Jurkat, Clone E6-1 (cell line): Measurements from ENCODE around the gene SSR4.

Experiments used
- DNase-seq: peaks from one replicate; pipeline ENCODE4 v3.0.0-alpha.2; 2011; ENCODE audit warnings: low read depth, low spot score
- H3K4me3 ChIP-seq: 2 replicates; pipeline ENCODE4 v1.5.1; 2011; ENCODE audit warnings: mild to moderate bottlenecking, low read length, control low read depth, moderate library complexity

Gene SSR4

DNA sequence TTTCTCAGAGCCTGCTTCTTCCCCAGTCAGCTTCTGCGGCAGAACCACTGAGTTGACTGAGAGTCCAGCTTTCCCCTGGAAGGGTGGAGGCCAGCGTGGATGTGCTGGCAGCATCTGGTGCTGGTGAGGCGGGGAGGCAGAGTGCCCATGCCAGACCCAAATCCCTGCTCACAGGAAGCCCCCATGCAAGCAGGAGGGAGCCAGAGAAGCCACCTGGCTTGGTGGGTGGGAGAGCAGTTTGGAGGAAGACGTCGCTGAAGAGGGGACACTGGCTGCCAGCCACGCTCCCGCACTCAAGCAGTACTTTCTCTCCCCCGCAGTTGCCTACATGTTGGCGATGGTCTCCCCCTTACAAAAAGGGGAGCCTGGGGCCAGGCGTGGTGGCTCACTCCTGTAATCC lies 29.9 kb downstream of the SSR4 start:
- DNase-seq, result no peak
- no peak overlapping the region for H3K4me3 ChIP-seq

DNA sequence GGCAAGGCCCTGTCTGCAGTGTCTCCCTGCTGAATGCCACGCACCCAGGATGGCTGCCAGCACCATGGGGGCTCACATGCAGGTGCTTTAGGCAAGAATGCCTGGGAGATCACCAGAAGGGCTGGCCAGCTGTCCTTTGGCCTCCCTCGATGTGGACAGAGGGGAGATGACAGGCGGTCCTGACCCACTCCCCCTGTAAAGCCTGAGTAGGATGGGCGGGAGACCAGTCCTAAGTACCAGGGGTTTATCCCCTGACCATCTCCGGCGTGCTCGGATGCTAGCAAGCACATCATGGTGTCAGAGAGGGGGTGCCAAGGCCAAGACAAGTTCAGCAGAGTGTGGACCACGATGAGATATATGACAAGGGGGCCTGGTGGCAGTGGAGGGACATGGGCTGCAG lies 30.6 kb downstream of the SSR4 start:
- H3K4me3 ChIP-seq, result no peak overlapping the region
- DNase-seq, result no peak

DNA sequence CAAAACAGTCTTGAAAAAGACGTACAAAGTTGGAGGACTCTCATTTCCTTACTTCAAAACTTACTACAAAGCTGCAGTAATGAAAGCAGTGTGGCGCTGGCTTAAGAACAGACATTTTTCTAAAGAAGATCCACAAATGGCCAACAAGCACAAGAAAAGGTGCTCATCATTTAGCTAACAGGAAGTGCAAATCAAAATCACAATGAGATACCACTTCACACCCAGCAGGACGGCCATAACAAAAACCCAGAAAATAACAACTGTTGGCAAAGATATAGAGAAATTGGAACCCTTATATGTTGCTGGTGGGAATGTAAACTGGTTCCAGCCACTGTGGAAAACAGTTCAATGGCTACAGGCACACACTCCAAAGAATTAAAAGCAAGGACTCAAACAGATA lies 32.5 kb downstream of the SSR4 start:
- no peak for DNase-seq
- H3K4me3 ChIP-seq, result no peak overlapping the region

DNA sequence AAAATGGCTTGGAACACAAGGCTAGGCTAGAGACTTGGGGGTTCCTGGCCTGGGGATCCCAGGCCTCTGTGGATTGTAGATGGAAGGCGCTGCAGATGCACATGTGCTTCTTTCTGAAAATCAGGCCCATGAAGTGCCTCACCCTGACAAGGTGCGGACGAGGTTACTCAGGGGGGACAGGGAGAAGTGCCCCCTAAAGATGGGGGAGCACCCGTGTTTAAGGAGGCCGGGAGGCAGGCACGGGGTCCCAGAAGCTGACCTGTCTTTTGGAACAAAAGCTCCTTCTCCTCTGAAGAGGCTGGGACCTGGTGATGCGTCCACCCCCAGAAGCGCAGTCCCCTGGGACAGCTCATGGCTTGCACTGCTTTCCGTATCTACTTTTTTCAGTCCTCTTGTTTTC lies 33.4 kb downstream of the SSR4 start:
- DNase-seq, result no peak
- no peak overlapping the region for H3K4me3 ChIP-seq

DNA sequence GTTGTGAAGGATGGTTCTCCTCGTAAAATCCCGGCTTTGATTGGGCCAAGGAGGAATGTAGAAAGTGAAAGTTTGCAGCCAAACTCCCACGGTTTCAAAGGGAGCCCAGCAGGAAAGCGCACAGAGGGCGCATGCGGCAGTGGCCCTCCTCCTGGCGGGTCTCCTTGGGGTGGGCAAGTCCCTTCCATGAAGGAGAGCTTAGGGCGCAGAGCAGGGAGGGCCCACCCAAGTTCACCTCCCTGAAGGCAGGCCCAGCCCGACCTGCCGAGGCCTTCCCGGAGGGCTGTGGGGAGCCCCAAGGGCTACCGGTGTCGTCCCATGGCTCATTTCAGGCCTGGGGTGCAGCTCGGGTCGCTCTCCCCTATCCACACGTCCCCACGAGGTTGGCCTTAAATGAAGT lies 33.8 kb downstream of the SSR4 start:
- no peak for DNase-seq
- no peak overlapping the region for H3K4me3 ChIP-seq

DNA sequence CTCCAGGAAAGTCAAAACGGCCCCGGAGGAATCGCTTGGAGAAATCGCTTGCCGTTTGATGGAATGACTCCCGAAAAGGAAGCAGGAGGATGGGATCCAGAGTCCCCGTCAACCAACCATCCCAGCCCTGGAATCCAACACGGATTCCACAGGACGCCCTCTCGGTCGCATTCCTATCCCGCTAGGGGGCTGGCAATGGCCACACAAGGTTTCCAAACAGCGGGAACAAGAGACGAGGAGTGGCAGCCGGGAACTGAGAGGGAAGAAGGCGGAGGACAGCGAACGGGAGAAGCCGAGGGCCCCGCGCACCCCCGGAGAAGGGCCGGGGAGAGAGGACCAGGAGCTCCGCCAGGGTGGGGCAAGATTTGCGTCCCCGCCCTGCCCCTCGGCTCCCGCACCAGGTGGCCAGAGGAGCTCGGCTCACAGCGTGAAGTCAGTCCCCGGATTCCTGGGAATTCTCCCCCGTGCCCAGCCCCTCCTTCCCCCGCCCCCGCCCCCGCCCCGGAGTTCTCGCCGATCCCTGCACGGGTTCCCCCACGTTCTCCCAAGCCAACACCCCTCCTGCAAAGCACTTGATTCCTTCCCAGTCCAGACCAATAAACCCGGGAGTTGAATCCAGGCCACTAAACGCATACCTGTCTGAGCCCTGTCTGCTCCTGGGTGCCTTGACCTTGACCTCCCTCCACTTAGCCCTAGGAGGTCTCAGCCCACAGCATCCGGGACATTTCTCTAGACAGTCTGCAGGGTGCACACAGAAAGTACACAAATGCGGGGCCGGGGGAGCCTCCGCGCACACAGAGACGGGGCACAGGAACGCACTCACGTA lies 34.5 kb downstream of the SSR4 start:
- no peak for DNase-seq
- H3K4me3 ChIP-seq, result no peak overlapping the region

DNA sequence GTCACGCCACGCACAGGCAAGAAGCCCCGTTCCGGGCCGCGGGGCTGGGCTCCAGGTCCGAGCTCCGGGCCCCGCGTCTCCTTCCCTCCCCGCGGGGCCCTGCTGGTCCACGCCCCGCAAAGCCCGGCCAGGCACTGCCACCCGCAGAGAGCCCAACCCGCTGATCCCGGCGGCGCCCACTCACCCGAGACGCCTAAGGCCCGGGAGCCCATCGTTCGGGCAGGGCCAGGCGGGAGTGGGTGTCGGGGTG lies 35.0 kb downstream of the SSR4 start:
- no peak overlapping the region for H3K4me3 ChIP-seq
- DNase-seq, result no peak

DNA sequence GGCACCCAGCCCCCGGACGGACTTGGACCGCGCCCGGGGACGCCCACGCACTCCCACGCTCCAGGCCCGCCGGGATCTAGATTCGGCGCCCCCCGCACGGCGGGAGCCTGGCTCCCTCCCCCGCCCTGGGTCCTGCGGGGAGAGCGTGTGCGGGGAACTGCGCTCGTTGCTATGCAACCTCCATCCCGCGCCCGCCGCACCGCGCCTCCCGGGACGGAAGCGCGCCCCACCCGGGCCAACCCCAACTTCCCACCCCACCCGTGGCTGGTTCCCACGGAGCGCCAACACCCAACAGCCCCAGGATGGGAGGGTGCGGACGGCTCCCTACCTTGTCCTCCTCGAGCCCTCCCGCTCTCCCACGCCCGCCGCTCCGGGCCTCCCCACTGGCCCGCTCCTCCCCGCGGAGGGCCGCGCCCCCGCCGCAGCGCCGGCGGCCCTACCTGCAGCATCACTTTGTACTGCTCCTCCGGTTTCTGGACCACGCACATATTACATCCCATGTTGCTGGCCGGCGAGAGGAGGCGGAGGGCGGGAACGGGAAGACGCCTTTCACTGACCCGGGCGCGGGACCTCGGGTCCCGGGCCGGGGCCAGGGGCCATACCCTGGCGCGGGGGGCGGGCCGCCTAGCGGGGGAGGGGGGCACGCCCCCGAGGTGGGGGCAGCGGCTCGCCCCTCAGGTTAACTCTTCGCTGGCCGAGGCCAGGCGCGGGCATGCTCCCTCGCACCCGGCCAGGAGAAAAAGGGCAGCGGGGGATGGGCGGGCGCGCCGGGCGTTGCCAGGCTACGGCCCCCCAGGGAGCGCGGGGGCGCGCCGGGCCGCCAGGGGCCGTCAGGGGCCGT lies 35.6 kb downstream of the SSR4 start, which contains the start of gene PDZD4:
PDZD4 (minus strand) TSS at position 746 of the 841 bp plus-strand sequence; CDS start at position 500, 246 bp downstream.
- H3K4me3 ChIP-seq, result peak within 1 kb of the TSS; percentile 36
- DNase-seq, result no peak

DNA sequence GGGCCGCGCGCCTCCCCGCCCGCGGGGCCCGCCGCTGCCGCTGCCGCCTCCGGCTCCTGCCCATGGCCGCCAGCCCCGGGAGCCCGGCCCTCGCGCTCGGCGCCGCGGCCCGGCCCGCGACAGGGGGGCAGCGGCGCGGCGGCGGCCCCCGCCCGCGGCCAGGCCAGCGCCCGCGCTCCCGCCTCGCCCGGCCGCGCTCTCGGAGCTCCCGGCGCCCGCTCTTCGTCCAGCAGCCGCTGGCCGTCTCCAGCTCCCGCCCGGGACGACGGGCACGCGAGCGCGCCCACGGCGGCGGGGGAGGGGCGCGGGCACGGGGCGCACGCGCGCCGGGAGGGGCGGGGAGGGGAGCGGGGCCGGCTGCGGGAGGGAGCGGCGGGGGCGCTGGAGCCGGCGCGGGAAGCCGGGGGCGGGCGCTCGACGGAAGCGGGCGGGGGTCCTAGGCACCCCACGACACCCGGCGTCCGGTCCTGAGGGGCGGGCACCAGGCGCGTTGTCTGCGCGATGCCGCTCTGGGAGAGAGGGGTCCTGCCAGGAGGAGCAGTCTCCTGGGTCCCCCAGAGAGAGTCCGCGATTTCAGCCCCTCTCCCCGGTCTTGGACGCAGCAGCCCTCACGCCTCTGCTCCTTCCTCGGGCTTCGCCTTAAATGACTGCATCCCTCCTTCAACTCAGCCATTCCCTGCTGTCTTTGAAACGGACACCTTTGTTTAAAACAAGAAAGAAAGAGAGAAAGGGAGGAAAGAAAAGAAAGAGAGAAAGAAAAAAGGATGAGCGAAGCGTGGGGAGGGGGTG lies 36.4 kb downstream of the SSR4 start:
- no peak overlapping the region; the same call in 1 of the 2 replicates for H3K4me3 ChIP-seq
- no peak for DNase-seq

DNA sequence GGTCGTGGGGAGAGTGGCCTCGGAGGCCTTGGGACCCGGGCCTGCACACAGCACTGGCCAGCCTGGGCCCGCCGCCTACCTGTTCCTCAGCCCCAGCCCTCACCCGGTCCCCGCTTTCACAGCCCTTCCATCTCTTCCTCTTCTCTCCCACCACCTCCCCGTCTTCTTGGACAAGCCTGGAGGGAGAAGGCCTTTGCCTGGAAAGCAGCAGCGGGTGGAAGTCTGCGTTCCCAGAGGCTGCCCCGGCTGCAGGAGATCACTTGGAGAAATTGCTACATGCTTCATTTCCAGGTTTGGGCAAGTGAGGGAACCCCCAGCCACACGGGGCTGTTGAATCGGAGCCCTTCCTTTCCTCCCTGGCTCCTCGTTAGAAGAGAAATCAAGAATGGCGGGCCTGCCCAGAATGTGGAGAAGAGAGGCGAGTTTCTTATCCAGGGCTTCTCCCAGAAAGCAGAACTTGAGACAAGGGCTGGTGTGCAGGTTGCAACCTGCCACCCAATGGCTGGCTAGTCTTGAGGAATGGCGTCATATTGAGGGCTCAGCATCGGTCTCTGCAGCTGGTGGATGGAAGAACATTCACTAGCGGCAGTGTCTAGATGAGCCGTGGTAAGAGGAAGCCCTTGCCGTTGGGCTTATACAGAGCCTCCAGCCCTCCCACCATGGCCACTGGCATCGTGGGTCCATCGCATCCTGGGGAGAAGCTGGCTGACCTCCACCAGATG lies 37.1 kb downstream of the SSR4 start:
- no peak for DNase-seq

DNA sequence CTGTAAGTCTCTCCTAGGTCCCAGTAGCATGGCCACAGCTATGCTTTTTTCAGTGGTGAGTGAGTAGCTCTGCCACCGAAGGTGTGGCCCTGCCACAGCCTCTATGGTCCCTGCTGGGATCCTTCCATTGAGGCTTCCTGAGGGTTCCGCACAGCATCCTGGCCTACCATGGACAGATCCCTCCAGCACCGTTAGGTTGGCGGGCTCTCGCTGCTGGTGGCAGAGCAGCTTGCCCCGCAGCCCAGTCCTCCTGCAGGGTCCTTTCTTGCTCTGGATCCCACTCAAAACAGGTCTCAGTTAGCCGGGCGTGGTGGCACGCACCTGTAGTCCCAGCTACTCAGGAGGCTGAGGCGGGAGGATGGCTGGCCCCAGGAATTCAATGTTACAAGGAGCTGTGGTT lies 38.3 kb downstream of the SSR4 start:
- no peak for DNase-seq
- no peak overlapping the region for H3K4me3 ChIP-seq

More for the DNA sequence above, 37.1 kb downstream of the SSR4 start:
- H3K4me3 ChIP-seq, result no peak overlapping the region

DNA sequence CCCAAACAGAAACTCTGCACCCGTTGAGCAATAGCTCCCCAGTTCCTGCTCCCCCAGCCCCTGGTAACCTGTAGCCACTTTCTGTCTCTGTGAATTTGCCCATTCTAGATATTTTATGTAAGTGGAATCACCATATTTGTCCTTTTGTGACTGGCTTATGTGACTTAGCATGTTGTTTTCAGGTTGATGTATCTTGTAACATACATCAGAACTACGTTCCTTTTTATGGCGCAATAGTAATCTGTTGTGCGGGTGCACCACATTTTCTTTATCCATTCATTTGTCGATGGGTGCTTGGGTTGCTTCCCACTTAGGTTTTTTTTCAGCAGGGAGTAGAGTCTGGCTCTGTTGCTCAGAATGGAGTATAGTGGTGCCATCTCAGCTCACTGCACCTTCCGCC lies 42.5 kb downstream of the SSR4 start:
- no peak for DNase-seq

DNA sequence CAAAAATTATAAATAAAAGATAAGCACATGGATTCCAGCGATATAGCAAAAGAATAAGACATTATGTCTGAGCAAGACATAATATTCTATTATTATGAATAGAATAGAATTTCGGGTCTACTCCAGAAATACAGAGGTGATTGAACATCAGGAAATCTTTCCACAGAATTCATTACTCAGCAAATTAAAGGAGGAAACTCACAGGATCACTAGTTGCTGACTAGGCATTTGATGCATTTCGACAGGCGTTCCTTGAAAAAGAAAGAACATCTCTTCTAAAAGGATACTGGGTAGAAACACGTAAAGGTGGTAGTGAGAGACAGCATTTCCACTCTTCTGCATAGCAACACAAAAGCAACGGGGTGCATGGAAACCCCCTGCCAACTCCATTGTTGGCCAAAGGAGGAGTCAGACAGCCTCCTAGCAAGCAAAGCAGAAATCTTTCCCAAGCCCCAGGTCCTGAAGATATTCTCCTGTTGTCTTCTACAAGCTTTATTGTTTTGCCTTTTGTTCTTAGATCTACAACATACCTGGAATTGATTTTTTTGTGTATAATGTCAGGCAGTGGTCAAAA lies 50.1 kb downstream of the SSR4 start:
- no peak overlapping the region for H3K4me3 ChIP-seq
- no peak for DNase-seq

More for the DNA sequence above, 42.5 kb downstream of the SSR4 start:
- H3K4me3 ChIP-seq, result no peak overlapping the region

DNA sequence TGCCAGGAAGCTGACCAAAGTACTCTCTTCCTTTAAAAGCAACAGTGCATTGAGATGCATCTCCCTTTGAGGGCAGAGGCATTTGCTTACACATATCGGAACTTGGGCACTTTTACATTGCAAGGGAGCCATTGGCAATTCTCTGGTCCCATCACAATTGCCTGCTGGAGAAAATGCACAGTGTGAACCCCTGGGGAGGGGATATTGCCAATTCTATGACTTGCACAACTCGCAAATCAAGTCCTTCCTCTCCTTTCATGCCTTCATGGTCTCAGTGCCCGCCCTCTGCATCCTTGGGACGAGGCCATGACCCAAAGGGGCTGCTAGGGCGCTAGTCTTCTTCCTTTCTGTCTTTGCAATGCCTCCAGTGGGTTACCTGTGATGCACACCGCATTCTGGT lies 50.7 kb downstream of the SSR4 start:
- H3K4me3 ChIP-seq, result no peak overlapping the region
- no peak for DNase-seq

DNA sequence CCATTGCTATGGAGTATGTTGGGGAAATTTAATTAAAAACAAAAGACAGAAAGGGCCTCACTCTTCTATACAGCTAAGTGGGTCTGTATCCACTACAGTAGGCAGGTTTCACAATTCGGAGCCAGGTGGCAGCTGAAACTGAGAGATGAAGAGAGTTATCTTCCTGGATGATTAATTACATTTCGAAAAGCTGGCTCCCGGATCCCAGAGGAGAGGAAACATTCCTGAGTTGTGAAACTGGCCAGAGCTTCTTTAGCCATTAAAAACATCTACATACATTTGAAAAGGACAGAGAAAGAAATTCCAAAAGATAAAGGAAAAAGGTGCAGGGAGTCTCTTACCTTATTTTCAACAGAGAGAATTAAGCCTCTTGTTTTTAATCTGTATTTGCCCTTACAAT lies 51.4 kb downstream of the SSR4 start:
- DNase-seq, result no peak
- no peak overlapping the region for H3K4me3 ChIP-seq
